Measurements from ENCODE around the gene TMEFF2.
A peak's percentile ranks its signal among the peaks of the same experiment; 100 is the strongest.

The TMEFF2 gene, protein sequence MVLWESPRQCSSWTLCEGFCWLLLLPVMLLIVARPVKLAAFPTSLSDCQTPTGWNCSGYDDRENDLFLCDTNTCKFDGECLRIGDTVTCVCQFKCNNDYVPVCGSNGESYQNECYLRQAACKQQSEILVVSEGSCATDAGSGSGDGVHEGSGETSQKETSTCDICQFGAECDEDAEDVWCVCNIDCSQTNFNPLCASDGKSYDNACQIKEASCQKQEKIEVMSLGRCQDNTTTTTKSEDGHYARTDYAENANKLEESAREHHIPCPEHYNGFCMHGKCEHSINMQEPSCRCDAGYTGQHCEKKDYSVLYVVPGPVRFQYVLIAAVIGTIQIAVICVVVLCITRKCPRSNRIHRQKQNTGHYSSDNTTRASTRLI

DNA sequence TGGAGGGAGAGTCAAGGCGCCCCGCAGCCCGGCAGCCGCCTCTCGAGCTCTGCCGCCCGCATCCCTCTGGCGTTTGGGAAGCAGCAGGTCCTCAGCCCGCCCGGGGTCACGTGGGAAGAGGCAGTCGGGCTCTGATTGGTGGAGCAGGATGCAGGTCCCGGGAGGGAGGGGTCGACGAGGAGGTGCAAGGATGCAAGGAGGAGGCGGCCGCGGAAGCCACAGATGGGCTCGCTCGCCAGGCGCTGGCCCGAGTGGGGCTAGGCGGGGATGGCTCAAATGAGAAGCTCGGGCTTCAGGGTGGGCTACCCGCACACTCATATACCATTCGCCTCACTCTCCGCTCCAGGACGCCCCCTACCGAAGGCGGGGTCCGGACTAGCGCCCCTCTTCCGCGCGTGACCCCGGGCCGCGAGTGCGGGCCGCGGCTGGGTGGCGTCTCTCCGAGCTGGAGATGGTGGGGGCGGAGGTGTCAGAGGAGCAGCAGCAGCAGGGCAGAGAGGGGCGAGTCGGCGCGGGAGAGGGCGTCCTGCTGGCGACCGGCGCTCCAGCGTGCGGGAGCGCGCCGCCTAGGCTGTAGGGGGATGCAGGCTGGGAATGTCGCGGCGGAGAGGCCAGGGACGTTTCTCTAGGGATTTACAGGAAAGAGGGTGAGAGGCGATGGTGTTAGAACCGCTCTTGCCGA lies at the start of gene TMEFF2:
TMEFF2 (minus strand) TSS at position 68 of the 682 bp plus-strand sequence. CDS start 409 bp downstream, outside the sequence.
- DNase-seq, result no peak

DNA sequence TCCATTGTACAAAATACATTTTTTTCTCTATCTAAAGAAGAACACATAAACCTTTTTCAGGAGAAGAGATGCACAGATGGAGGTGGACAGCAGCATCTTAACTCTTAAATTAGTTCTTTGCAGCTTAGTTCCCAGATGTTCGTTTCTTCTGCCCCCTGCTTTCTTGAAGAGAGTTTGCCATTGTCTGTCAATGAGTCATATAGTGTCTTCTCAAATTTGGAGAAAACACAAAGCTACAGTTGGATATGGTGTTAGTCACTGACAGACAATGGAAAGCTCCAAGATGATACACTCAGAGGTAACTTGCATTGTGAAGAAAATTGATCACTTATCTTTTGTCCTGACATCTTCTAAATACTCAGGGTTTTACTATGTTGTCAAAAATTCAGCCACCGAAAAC lies 48.8 kb upstream of the TMEFF2 start:
- DNase-seq, result no peak

DNA sequence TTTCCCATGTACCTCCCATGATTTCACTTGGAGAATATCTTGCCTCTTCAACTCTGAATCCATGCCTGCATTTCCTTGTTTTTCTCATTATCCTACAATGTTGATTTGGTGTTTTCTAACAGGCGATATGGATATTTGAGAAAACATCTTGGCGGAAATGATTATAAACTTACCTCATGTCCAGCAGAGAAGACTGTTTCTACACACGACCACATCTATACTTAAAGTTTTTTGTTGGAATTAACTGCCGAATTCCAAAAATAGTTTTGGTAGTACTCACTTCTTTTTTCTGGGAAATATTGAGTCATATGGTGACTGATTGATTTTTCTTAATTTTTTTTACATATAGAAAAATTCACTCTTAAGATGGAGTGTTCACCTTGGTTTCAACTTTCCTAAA lies 41.4 kb upstream of the TMEFF2 start:
- no peak for DNase-seq

DNA sequence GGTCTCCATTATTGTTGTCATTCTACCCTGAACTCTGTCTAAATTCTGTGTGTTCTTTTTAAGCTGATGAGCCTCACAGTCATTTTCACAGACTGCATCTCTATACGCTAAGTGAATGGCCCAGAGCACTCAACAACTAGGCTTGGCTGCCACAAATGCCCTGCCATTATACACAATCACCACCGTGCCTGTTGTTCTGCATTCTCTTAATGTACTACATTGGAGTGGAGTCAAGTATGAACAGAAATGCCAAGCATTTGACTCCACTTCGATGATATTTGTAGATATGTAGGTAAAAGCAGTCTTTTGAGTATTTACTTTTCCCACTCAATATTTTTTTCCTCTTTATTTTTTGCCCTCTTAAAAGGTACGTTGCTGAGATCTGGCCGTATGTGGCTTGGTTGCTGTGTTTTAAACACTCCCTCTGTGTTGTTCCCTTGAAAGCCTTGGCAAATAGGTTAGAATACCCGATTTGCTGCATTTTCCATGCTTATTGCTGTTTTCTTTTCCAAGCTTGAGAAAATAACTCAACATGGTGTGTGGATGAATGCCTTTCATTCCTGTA lies 36.2 kb upstream of the TMEFF2 start:
- no peak for DNase-seq

DNA sequence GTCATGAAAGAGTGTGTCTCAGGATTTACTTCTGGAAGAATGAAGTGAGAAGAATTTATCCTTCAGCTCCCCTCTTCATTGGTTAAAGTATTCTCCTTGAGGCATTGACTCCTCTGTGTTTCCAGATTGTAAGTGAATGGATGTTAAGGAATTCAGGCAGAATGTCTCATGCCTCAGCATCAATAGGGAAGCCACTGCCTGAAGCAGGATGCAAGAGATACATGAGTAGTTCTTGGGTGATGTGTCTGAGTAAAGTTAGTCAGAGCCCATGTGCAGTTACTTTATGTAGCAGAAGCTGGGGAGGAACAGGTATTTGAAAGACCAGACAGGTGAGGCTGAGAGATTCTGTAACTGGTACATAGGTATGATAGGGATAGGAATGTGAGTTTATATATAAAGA lies 34.0 kb upstream of the TMEFF2 start:
- no peak for DNase-seq

DNA sequence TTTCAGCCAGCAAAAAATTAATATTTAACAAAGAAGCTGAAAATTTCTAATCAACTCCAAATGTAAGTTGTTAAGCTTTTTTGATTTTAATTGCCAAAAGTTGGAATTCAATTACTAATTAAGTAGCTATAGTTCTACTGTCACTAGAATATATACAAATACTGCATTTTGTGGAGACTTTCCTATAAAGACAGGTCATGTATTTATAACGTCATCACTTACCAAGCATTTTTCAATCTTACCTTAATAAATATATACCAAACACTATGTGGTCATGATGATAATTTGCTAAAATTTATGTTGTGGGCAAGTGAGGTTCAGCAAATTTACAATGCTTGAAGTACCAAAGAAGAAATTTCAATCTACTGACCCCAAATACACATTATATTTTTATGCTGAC lies 24.2 kb upstream of the TMEFF2 start:
- DNase-seq, result no peak

DNA sequence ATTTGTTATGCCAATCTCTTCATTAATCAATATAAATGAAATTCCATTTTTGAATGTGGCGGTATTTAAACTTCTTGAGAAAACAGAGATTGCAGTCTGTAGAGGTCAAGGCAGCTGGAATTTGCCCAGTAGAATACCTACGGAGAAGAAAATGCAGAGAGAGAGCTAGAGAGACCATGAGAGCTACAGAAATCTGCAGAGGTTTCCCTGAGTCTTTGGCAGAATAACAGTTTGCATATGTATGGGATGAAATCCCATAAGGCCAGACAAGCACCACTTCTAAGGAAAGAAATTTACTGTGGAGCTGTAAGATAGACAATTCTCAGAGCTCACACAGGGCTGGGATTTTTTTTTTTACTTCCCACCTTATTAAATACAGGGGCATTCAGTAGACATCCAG lies 23.6 kb upstream of the TMEFF2 start:
- DNase-seq, result no peak

DNA sequence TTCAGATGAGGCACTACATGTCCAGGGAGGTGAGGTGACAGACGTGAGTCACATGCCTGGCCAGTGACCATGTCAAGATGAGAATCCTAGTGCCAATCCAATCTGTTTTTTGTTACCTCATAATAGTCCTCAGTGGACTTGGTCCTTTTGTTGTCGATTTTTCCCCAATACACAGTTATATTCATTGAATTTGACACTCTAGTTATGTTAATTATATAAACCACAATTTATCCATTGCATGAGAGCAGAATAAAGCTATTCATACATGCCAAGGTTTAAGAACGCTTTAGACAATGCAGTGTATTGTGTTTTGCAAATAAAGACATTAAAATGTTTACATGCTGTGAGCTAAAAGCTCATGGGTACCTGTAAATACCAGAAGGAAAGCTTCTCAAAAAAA lies 21.6 kb upstream of the TMEFF2 start:
- DNase-seq, result no peak

DNA sequence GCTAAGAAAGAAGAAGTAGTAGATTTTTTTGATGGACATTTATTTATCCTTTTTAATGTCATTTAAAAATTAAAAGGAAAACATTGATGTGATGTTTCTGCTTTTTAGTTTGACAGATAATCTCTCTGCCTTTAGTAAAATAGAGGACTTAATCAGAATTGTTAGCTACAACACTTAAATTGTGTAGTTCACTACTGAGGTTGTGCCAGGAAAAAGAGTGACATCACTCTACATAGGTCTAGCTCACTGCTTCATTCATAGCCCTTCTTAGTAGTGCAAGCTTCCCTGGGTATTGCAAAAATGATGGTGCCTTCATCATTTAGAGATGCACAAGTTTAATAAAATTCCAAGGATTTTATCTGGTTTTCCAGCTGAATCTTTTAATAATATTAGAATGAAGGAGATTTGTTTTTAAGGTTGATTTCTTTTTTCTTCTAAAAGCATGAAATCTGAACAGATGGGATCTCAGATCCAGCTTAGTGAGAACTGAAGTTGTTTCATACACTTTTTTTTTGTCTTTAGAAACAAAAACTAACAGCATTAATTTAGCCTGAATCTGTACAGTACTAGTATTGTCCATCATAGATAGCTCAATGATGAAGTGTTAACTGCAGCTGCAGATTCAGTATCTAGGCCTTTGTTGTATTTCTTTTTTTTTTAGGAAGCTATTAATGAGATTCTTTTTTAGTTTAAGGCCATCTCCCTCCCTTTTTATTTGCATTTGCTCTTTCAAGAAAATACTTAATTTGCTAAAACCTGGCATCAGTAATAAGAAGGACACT lies 20.6 kb upstream of the TMEFF2 start:
- no peak for DNase-seq

DNA sequence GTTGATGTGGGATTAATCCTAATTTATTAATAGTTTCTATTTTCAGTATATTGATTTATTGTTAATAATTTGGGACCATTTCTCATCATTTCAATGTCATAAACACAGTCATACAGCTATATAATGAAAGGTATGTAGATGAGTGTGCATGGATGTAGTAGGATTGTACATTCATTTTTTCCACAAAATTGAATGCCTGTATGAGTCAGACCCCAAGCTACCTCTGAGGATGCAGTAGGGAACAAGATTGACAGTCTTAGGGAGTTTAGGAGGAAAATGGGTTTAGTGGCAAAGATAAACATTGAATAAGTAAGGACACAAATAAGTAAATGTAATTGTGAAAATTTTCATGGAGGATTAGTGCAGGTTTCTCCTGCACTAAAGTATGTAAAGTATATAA lies 14.1 kb upstream of the TMEFF2 start:
- DNase-seq, result no peak

DNA sequence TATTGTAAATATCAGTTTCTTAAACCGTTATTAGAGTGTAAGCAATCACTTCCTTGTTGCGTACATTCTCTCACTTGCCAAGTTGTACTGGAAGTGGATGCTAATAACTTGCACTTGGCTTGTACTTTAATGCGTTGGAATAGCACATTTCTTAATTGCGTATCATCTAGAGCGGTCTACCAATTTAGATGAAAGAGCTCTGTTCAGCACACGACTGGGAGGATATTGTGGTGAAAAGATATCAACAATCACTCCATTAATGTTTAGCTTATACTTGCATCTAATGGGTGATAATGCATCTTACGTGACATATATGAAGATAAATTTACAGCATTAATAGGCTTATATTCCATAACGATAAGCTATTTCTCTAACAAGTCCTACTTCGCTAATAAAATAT lies 11.7 kb upstream of the TMEFF2 start:
- DNase-seq, result no peak

DNA sequence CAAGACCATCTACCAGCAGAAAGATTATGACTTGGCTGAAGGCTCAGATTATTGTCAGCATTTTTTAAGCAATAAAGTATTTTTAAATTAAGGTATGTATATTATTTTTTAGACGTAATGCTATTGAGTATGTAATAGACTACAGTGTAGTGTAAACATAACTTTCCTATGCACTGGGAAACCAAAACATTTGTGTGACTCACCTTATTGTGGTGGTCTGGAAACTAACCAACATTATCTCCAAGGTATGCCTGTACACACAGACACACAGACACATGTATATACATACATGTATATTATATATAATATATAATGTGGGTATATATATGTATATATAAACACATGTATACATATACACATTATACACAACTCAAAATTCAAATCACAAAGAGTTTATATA lies 9.1 kb upstream of the TMEFF2 start:
- DNase-seq, result no peak

DNA sequence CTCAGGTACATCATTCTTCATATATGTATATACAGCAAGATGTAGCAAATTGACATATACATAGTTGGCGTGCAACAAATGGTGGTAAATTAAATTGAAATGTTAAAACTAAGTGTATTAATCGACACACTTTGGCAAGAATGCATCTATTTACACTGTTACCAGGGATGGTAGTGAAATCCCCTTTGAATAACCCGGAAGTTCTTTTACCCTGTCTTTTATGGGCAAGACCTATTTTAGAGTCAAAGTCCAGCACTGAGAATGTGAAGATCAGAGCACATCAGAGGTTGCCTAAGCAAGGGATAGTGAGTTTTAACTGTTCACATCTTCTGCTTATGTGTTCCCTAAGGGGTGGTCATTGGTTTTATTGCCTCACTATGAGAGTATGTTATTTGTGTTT lies 7.6 kb upstream of the TMEFF2 start:
- no peak for DNase-seq

DNA sequence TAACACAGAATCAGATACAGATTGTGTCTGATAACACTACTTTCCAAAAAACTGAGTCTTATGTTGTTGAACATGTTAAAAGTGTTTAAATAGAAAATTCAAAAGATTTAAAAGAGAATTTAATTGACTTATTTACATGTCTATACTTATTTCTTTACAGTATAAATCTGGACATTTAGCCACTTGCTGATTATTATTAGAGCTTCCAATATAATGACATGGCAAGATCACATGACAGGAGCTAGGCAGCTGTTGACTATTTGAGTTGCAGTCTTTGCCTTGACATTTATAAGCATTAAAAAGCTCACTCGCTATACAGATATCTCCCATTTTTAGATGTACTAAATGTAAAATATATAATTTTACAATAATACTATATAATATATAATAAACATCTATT lies 6.4 kb upstream of the TMEFF2 start:
- DNase-seq, result no peak

DNA sequence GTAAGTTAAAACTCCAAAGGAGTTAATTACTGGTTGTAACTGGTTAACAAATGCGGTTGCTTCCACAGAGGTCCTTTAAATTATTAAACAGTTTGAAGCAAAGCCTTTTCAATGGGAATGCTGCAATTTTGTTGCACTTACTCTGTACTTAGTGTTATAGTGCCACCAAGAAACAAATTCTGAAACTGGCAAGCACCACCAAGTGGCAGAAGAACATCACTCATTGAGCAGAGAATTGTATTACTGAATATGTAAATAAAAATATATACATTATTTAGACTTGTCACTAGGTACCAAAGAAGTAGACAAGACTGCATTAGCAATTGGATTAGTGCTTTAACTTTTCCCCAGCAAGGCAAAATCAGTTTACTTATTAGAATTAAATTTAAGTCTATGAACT lies 2.6 kb upstream of the TMEFF2 start:
- DNase-seq, result peak; percentile 39

DNA sequence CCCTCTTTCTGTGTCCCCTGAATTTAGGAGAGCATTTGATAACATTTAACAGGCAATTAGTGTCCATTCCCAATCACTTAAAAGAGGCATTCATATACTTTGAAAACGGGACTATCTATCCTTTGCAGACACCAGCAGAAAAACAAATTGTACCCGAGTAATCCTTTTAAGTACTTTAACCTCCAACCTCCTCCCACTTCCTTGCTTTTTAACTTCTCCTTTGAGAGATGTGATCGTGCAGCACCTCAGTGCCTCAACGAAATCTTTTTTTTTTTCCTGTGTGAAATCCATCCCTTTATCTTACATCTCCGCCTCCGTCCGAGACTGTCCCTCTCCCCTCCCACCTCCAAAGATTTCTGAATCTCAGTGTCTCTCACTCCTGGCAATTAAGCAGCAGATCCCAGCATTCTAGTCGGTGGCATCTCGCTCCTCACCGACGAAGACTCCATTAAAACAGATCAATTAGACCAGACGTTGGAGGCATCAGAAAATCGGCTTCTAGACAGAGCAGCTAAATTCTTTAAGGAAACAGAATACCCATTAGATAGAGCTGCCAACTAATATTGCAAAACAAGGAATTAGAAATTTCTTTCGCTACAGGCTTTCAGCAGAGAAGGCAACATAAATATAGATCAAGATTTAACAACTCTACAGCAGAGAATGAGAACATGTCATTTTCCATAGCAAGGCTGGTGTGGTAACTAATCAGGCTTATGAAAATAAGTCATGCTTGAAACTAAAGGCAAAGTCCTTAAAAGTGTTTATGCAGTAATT lies 1.9 kb upstream of the TMEFF2 start:
- peak; percentile 24 for DNase-seq

DNA sequence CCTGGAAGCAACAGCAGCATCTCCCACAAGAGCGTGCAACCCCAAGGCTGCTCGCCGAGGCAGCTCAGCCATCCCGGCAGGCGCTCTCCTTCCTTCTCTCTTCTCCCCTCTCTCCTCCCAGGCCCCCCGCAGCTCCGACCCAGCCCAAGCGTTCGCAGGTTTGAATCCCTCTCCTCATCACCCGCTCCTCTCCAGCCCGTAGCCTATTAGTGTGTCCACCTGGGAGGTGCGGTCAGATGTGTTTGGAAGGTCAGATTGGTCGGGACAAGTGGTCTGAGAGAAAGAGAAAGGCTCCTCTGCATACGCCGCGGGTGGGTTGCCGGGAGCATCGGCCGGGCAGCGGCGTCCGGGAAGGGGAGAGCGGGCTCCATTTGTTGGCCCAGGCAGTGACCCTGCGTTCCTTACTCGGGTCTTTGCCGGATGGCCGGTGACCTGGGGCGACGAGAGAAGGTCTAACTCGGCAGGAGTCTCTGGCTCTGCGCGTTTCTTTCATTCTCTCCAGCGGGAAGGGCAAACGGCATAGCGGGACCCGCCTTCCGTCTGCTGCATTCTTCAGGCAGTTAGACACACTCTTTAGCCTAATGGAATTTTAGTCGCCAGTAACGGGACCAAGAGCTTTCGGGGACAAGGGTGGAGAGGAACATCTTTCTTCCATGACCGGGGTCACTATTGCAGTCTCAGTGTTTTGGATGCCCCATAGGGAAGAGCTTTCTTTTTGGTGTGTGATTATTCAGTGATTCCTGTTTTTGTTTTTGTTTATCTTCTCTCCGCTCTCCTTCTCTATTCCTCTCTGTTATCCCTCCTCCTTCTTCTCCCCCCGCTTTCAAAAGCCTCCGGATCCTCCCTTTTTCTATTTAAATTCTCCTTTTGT lies 1.1 kb upstream of the TMEFF2 start:
- DNase-seq, result peak; percentile 14

DNA sequence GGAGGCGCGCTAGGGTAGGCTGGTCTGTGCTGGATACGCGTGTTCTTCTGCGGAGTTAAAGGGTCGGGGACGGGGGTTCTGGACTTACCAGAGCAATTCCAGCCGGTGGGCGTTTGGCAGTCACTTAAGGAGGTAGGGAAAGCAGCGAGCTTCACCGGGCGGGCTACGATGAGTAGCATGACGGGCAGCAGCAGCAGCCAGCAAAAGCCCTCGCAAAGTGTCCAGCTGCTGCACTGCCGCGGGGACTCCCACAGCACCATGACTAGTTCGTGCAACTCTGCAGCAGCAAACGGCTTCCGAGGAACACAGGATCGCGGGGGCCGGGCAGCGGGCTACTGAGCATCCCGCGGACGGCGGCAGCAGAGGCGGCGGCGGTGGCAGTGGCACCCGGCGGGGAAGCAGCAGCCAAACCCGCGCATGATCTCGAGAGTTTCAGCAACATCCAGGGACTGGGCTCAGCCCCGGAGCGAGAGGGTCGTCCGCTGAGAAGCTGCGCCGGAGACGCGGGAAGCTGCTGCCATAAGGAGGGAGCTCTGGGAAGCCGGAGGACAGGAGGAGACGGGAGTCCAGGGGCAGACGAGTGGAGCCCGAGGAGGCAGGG lies 368 bp downstream of the TMEFF2 start:
- no peak for DNase-seq

DNA sequence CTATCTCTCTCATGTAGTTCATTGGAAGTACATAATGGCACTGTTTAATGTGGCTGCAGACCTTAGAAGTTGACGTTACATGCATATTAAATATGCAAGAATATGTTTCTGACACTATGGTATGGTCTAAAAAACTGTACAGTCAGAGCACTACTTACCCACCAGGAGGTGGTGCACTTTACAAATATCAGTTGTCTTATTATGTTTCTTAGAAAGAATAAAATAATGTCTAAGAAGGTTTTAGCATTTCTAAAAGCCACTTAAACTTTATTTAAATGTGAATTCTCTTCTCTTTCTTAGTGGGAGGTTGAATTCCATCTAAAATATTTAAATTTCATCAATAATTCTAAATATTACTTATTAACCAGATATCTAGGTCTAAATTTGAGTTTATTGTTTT lies 4.3 kb downstream of the TMEFF2 start:
- peak; percentile 60 for DNase-seq

DNA sequence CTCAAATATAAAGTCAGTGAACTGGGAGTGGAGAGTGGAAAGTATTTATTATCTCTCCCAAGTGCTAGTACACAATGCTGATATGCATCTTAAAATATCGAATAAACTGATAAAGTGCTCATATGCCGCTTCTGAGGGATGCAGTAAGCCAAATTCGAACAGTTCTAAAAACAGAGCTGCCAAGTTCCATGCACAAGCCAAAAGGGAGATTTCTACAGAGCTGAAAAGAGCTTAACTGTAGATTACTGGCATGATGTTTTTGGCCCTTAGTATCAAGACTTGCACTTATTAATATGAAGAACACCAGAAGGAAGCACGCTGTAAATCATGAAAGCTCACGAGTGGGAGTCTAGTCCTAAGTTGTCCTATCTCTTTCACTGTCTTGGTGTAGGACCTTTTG lies 7.9 kb downstream of the TMEFF2 start:
- DNase-seq, result no peak

DNA sequence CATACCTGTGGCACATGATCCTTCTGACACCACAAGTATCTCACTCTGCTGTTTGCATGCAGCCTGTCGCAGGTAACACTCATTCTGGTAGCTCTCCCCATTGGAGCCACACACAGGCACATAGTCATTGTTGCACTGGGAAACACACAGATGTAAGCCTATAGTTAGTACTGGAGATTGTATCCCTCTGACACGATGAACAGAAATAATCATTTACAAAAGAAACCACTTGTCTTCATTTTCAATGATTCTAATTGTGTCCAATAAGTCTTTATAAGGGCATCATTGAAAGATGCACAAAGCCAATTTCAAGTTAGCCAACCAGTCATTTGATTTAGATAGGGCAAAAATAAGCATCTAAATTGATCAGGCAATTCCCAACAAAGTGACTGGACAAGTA lies 10.4 kb downstream of the TMEFF2 start:
- no peak for DNase-seq
